Epithelial cell of esophagus (primary cell): ENCODE results near the gene KLK12.

Experiments
- DNase-seq: peaks from one replicate; pipeline ENCODE4 v3.0.0; 2010; ENCODE audit warnings: low read depth
- H3K4me3 ChIP-seq: 2 replicates; pipeline ENCODE4 v1.5.1; 2011; ENCODE audit warnings: mild to moderate bottlenecking, low read length, control low read depth
- TF ChIP-seq, protein P1 (sequence below): IDR thresholded peaks from 2 replicates; pipeline ENCODE4 v1.5.1; 2011; ENCODE audit warnings: low read depth, mild to moderate bottlenecking, low read length, control low read depth, inconsistent platforms; ENCODE audit not compliant: insufficient read depth; ENCODE audit errors: missing control alignments

KLK12 gene

DNA sequence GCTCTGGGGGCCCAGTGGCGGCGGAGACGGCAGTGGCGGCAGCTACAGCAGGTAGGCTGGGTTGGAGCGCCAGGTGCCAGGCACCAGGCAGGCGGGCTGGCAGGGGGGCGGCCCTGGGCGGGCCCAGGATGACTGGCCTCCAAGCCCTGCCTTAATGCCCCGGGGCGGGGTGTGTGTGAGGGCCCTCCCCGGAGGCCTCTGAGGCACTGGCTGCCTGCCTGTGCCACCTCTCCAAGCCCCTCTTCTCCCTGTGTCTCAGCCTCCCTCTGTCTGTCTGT lies 8.3 kb downstream of the KLK12 start, which contains the start of gene KLK11:
Gene KLK11 (minus strand): TSS at position 63 of the 278 bp plus-strand sequence. CDS start 985 bp downstream, outside the sequence.
- peak within 1 kb of the TSS; percentile 34 for H3K4me3 ChIP-seq
- TF ChIP-seq, protein P1, sequence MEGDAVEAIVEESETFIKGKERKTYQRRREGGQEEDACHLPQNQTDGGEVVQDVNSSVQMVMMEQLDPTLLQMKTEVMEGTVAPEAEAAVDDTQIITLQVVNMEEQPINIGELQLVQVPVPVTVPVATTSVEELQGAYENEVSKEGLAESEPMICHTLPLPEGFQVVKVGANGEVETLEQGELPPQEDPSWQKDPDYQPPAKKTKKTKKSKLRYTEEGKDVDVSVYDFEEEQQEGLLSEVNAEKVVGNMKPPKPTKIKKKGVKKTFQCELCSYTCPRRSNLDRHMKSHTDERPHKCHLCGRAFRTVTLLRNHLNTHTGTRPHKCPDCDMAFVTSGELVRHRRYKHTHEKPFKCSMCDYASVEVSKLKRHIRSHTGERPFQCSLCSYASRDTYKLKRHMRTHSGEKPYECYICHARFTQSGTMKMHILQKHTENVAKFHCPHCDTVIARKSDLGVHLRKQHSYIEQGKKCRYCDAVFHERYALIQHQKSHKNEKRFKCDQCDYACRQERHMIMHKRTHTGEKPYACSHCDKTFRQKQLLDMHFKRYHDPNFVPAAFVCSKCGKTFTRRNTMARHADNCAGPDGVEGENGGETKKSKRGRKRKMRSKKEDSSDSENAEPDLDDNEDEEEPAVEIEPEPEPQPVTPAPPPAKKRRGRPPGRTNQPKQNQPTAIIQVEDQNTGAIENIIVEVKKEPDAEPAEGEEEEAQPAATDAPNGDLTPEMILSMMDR: no peak
- no peak for DNase-seq

DNA sequence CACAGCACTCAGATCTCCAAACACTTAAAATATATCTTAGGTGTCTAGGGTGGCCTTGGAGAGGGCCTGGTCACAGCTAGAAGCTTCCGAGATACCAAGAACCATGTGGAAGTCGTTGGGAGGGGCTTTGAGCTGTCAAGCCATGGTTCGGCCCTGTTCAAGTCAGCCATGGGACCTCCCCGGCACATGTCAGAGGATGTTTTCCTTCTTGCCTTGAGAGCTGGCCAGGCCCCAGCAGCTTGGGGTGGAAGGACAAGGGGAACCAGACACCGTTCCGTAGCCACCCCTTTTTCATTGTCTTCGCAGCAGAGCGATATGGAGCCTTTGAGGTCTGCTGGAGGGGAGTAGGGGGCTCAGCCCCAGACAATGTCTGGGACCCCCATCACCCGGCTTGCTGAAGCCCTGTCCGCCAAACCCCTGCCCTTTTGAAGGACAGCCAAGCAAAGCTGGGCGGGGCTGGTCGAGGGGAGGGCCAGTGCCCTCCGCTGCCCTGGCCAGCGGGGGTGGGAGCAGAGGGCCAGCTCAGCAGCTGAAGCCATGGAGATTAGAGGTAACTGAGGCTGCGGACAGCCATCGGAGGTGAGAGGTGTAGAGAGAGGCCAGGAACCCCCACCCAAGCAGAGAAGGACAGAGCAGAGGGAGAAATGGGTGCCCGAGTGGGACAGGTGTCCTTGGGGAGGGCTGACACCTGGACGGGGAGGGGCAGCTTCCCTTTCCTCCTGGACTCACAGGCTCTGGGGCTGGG lies 8.8 kb downstream of the KLK12 start:
- TF ChIP-seq, protein P1: no peak

DNA sequence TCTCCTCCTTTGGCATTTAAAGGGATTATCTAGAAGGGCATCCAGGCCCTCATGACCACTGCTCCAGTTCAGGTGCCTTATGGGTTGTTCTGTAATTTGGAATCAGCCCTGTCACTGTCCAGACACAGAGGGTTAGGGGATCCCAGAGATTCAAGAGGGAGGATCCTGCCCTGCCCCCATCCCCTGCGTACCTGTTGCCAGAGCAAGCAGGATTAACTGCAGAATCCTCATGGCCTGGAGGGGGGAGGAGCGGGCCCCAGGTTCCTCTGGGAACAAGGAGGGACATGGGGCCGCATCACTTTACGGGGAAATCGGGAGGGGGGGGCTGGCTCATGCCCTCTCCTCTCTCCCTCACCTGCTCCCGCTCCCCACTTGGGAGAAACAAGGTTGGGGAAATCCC lies 9.4 kb downstream of the KLK12 start:
- TF ChIP-seq, protein P1: no peak
- peak overlapping the region; percentile 34 for H3K4me3 ChIP-seq
- DNase-seq: no peak

More for the DNA sequence above, 8.8 kb downstream of the KLK12 start:
- no peak for DNase-seq
- H3K4me3 ChIP-seq: peak overlapping the region; percentile 34

DNA sequence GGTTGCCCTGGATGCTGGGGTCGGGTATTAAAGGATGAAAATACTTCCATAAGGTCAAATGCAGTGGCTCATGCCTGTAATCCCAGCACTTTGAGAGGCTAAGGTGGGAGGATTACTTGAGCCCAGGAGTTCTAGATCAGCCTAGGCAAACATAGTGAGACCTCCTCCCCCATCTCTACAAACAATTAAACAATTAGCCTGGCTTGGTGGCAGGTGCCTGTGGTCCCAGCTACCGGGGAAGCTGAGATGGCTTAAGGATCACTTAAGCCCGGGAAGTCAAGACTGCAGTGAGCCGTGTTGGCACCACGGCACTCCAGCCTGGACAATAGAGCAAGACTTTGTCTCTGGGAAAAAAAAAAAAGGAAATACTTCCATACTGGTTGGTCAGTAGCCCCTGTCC lies 9.9 kb downstream of the KLK12 start:
- no peak for DNase-seq
- TF ChIP-seq, protein P1: no peak
- H3K4me3 ChIP-seq: peak overlapping the region; percentile 34

DNA sequence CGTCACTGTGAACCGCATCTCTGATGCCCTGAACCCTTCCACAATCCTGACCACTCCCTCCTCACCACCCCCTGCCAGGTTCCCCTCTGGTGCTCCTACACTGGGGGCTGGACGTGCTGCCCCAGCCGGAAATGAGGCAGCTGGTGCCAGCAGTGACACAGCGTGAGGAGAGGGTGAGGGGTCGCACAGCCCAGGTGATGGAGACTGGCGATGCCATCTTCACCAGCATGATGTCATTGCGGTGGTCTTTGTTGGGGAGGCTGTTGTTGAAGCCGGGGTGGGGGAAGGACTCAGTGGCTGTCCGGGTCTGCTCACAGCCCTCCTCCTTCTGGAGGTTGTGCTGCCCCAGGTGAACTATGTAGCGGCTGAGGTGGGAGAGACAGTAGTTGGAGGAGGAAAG lies 10.9 kb downstream of the KLK12 start:
- TF ChIP-seq, protein P1: no peak
- H3K4me3 ChIP-seq: no peak overlapping the region
- DNase-seq: no peak

DNA sequence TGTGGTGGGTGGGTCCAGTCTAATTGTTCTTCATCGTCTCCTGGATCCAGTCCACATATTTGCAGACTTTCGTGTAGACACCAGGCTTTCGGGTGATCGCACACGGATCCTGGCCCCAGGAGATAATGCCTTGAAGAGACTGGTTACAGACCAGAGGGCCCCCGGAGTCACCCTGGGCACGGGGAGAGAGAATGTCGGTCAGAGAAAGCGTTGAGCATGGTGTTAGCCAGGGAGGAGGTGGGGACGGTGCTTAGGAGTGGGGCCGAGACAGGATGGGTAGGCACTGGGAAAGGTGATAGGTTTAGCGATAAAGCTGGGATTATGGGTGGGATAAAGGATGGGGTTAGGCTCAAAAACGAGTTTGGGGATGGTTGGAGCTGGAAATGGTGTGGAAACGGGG lies 12.3 kb downstream of the KLK12 start:
- DNase-seq: no peak
- TF ChIP-seq, protein P1: no peak

DNA sequence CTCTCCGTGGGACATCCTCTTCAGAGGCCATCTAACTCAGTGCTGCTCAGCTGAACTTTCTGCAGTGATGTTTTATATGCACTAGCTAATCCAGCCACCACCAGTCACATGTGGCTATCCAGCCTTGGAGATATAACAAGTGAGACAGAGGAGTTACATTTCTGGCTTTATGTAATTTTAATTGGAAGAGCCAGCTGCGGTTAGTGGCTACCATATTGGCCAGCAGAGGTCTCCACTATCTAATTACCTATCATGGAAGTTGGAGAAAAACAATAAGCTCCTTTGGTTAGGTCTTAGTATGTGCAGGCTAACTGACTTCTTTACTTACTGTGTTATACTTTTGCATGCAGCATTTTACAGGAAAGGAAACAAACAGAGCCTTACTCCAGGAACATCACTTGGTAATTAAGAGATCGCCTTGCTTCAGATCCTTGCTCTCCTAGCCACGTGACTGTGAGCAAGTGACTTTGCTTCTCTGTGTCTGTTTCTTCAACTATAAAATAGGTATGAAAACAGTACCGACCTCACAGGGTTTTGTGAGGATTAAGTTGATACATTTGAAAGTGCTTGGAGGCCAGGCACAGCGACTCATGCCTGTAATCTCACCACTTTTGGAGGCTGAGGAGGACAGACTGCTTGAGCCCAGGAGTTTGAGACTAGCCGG lies 13.7 kb downstream of the KLK12 start:
- no peak overlapping the region for H3K4me3 ChIP-seq
- DNase-seq: peak; percentile 58
- TF ChIP-seq, protein P1: peak; percentile 76

More for the DNA sequence above, 12.3 kb downstream of the KLK12 start:
- H3K4me3 ChIP-seq: no peak overlapping the region
